ENCODE measurements around the gene CDKN2B-AS1. TPM values are rescaled to one million over a fixed set of nuclear protein-coding genes. Genes with fewer than 3 reads are reported as not detected.

The CDKN2B-AS1 gene
- total RNA-seq, 1 donor from 2014 or later: not detected

GRCh38 chr9:22049411-22049810, 54.8 kb downstream of the CDKN2B-AS1 start:
- Histone ChIP-seq H3K36me3 (no peaks in the 10 kb centered on the region), H3K9me3 (no peaks in the 10 kb centered on the region), H3K27ac (no peak overlapping the region), H3K27me3 (no peaks in the 10 kb centered on the region), H3K4me3 (no peak overlapping the region), H3K4me1 (no peaks in the 10 kb centered on the region)
- intact Hi-C loops (cut with DNase I): no loop called here
- no peak for DNase-seq (ENCODE audit: low spot score in 2 of 2)
- TF ChIP-seq CTCF (IDR thresholded peaks at IDR 0.05): no peak

GRCh38 chr9:22050924-22051323, 56.3 kb downstream of the CDKN2B-AS1 start:
- intact Hi-C loops (cut with DNase I): no loop called here
- TF ChIP-seq CTCF (IDR thresholded peaks at IDR 0.05): no peak
- no peak for DNase-seq (ENCODE audit: low spot score in 2 of 2)
- Histone ChIP-seq H3K36me3 (no peaks in the 10 kb centered on the region), H3K4me3 (no peak overlapping the region), H3K9me3 (no peaks in the 10 kb centered on the region), H3K4me1 (no peaks in the 10 kb centered on the region), H3K27ac (no peak overlapping the region), H3K27me3 (no peaks in the 10 kb centered on the region)

GRCh38 chr9:22052376-22052945, 57.9 kb downstream of the CDKN2B-AS1 start:
- no peaks in the 10 kb centered on the region for H3K9me3 ChIP-seq
- no peaks in the 10 kb centered on the region for H3K27me3 ChIP-seq
- H3K4me1 ChIP-seq: no peaks in the 10 kb centered on the region
- no peak for TF ChIP-seq CTCF (IDR thresholded peaks at IDR 0.05)
- no peak overlapping the region for H3K4me3 ChIP-seq
- H3K27ac ChIP-seq: no peak overlapping the region
- no peaks in the 10 kb centered on the region for H3K36me3 ChIP-seq
- no peak for DNase-seq (ENCODE audit: low spot score in 2 of 2)
- intact Hi-C loops (cut with DNase I): no loop called here

- Histone ChIP-seq H3K27me3 (no peaks in the 10 kb centered on the region), H3K9me3 (no peaks in the 10 kb centered on the region), H3K4me3 (no peak overlapping the region), H3K36me3 (no peaks in the 10 kb centered on the region), H3K4me1 (no peaks in the 10 kb centered on the region), H3K27ac (no peak overlapping the region)
- no peak for TF ChIP-seq CTCF (IDR thresholded peaks at IDR 0.05)
- DNase-seq (ENCODE audit: low spot score in 2 of 2): no peak
- intact Hi-C loops (cut with DNase I): no loop called here
These were observed 58.6 kb downstream of the CDKN2B-AS1 start for GRCh38 chr9:22053178-22053577.

GRCh38 chr9:22054076-22054475, 59.5 kb downstream of the CDKN2B-AS1 start:
- Histone ChIP-seq H3K4me1 (no peaks in the 10 kb centered on the region), H3K9me3 (no peaks in the 10 kb centered on the region), H3K27me3 (no peaks in the 10 kb centered on the region), H3K27ac (no peak overlapping the region), H3K36me3 (no peaks in the 10 kb centered on the region), H3K4me3 (no peak overlapping the region)
- intact Hi-C loops (cut with DNase I): no loop called here
- no peak for TF ChIP-seq CTCF (IDR thresholded peaks at IDR 0.05)
- DNase-seq (ENCODE audit: low spot score in 2 of 2): no peak

GRCh38 chr9:22054529-22054928, 59.9 kb downstream of the CDKN2B-AS1 start:
- intact Hi-C loops (cut with DNase I): no loop called here
- no peaks in the 10 kb centered on the region for H3K4me1 ChIP-seq
- no peak overlapping the region for H3K27ac ChIP-seq
- no peaks in the 10 kb centered on the region for H3K9me3 ChIP-seq
- no peaks in the 10 kb centered on the region for H3K27me3 ChIP-seq
- no peak for TF ChIP-seq CTCF (IDR thresholded peaks at IDR 0.05)
- no peak overlapping the region for H3K4me3 ChIP-seq
- H3K36me3 ChIP-seq: no peaks in the 10 kb centered on the region
- no peak for DNase-seq (ENCODE audit: low spot score in 2 of 2)
